ENCODE measurements around the gene TOP1.

The TOP1 gene

GRCh38 chr20:41028359-41029149 is at the start of gene TOP1:
Gene TOP1, plus strand, starts transcription at chr20:41028822. Its CDS starts 246 bp downstream, at chr20:41029068.
- DNase-seq (ENCODE audit: low read depth), result peak; percentile 100

- no peak for DNase-seq (ENCODE audit: low read depth)
Measured at GRCh38 chr20:40979247-40979646, 49.4 kb upstream of the TOP1 start.

GRCh38 chr20:40980106-40980827 is 48.4 kb upstream of the TOP1 start:
- peak; percentile 87 for DNase-seq (ENCODE audit: low read depth)

- DNase-seq (ENCODE audit: low read depth), result no peak
Measured at GRCh38 chr20:40980828-40981310, 47.8 kb upstream of the TOP1 start.

GRCh38 chr20:40982415-40983145 is 46.0 kb upstream of the TOP1 start:
- no peak for DNase-seq (ENCODE audit: low read depth)

- DNase-seq (ENCODE audit: low read depth), result no peak
Measured at GRCh38 chr20:40983898-40984297, 44.7 kb upstream of the TOP1 start.

- no peak for DNase-seq (ENCODE audit: low read depth)
Measured at GRCh38 chr20:40984496-40984895, 44.1 kb upstream of the TOP1 start.

GRCh38 chr20:40986774-40987173 is 41.8 kb upstream of the TOP1 start:
- no peak for DNase-seq (ENCODE audit: low read depth)

- DNase-seq (ENCODE audit: low read depth), result peak; percentile 83
Measured at GRCh38 chr20:40990542-40991120, 38.0 kb upstream of the TOP1 start.

- DNase-seq (ENCODE audit: low read depth), result no peak
Measured at GRCh38 chr20:40991181-40991889, 37.3 kb upstream of the TOP1 start.

- DNase-seq (ENCODE audit: low read depth), result no peak
Measured at GRCh38 chr20:40992349-40993113, 36.1 kb upstream of the TOP1 start.

- no peak for DNase-seq (ENCODE audit: low read depth)
Measured at GRCh38 chr20:40993794-40994540, 34.7 kb upstream of the TOP1 start.

- no peak for DNase-seq (ENCODE audit: low read depth)
Measured at GRCh38 chr20:40996326-40996725, 32.3 kb upstream of the TOP1 start.

- no peak for DNase-seq (ENCODE audit: low read depth)
Measured at GRCh38 chr20:40997116-40997515, 31.5 kb upstream of the TOP1 start.

GRCh38 chr20:40999841-41000240 is 28.8 kb upstream of the TOP1 start:
- no peak for DNase-seq (ENCODE audit: low read depth)

GRCh38 chr20:41000628-41001027 is 28.0 kb upstream of the TOP1 start:
- DNase-seq (ENCODE audit: low read depth), result no peak

- peak; percentile 56 for DNase-seq (ENCODE audit: low read depth)
Measured at GRCh38 chr20:41001497-41001896, 27.1 kb upstream of the TOP1 start.

GRCh38 chr20:41002842-41003142 is 25.8 kb upstream of the TOP1 start:
- DNase-seq (ENCODE audit: low read depth), result no peak

GRCh38 chr20:41003143-41003935 is 25.3 kb upstream of the TOP1 start:
- peak; percentile 97 for DNase-seq (ENCODE audit: low read depth)

Measured in fibroblast of gingiva (primary cell).